T1000 (cell line): ENCODE measurements around the gene EYA2.
"Not testable (repeated sequence)": the region's sequence is repeated elsewhere in the genome, so short reads cannot be mapped to it uniquely, and the experiment has no call there.

Experiments
- DNase-seq: peaks from one replicate; lab custom pipeline; 2025; ENCODE audit warnings: mixed read lengths; lab: John Stamatoyannopoulos, UW

The EYA2 gene

DNA sequence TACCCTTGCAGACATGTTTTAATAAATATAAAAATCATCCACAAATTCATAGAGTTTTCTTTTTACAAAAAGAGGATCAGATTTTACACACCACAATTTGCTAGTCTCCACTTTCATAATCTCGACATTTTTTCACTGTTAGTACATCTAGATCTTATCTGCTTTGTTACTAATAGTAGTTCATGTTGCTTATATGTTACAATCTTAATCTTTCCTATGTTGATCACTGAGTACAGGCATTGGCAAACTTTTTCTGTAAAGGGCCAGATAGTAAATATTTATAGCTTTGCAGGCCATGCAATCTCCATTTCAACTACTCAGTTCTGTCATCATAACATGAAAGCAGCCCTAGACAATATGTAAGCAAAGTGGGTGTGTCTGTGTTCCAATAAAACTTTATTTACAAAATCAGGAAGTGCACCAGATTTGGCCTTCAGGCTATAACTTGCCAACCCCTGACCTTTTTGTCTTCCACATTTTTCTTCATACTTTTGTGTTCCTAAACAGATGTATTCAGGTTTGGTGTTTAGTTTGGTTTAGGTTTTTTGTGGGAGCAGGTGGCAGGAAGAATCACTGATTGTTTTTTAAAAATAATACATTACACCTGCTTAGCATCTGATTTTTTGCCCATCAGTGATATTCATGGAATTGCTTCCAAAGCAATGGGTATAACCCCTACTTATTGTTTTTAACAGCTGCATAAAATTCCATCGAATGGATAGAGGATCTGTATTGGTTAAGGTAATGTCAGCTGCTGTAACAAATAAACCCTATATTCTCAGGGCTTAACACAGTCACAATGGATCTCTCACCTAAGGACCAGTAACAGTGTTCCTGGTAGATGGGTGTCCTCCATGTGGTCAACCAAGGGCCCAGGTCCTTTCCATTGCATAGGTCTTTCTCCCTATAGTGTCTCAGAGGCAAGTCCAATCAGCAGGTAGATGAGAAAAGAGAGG is 61.2 kb downstream of the EYA2 start:
- no peak for DNase-seq

DNA sequence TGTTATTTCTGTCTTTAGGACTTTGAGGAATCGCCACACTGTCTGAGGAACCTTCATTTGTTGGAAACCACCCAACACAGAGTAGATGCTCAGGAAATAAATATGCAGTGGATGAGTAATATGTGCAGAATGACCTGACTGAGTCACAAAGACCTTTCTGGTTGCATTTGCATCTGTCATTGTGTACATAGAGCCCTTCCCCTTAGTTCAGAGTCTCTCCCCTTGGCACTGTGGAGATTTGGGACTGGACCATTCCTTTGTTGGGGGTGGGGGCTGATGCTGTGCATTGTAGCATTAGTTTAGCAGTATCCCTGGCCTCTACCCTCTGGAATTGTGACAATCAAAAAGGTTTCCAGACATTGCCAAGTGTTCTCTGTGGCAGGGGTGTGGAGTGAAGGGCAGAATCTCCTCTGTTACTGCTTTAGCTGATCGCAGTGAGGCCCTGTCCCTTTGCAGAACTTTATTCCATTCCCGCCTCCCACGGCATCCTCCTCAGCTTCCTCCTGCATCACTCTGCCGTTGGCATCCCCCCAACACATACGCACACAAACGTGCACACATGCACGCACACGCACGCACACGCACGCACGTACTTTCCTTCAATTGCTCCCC is 64.5 kb downstream of the EYA2 start:
- peak; percentile 83 for DNase-seq

DNA sequence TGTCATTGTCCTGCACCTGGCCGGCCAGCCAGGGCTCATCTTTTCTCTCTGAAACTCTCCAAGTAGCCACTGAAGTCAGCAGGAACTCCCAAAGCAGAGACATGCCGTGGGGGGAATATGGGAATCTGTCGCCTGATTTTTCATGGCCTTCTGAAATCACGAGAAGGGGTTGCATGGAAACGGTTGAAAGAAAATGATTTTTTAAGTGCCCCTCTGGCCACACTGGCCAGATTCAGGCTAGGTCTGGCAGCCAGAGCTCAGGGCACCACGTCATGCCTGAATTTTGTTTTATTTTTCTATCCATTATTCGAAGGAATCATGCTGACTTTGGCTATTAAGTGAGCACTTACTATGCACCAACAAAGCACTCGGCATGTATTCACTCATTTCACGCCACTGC is 65.2 kb downstream of the EYA2 start:
- DNase-seq = no peak

DNA sequence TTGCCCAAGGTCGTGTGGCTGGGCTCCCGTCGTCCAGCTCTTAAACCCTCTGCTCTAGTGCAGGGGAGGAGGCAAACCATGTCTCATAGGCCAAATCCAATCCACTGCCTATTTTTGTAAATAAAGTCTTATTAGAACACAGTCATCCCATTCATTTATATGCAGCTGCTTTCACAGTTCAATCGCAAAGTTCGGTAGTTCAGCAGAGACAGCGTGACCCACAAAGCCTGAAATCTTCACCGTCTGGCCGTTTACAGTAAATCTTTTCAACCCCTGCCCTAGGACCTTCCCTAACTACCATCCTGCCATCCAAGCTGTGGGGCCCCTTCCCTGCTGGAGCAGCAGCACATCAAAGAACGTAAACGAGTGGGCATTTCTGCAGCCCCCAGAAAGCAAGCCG is 65.9 kb downstream of the EYA2 start:
- DNase-seq = no peak

DNA sequence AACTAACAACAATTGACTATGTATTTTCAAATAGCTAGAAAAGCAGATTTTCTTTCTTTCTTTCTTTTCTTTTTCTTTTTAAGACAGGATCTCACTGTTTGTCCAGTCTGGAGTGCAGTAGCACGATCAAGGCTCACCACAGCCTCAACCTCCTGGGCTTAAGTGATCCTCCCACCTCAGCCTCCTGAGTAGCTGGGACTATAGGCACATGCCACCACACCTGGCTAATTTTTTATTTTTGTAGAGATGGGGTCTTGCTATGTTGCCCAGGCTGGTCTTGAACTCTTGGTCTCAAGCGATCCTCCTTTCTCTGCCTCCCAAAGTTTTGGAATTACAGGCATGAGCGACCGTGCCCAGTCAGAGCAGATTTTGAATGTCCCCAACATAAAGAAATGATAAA is 67.3 kb downstream of the EYA2 start:
- DNase-seq = not testable (repeated sequence)

DNA sequence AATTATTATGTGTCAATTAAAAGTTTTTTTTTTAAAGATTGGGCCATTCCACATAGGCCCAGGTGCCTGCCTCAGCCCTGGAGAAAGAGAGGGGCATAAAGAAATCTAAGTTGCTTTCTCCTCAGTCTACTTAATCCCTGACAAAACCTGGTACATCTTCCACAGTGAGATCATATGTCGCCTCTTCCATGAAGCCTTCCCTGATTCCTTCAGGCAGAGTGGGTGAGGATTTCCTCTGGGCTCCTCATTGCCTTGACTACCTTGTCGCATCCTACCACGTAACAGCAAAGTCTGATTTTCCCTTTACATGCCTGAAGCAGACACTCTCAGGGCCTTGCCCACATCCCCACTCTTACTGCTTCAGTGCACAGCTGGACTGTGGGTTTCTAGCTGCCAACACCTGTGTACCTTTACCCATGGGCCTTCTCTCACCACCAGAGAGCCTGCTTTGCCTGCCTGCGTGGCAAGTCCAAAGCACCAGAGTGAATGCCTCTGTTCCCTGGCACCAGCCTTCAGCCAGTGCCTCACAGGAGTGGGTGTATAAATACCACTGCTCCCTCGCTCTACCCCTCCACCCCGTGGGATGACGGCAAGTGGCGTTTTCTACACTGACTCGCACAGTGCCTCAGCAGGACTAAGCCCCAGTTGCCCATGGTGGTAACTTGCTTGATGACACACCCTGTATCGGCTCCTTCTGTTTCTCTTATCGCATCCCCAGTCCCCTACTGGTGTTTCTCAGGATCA is 68.0 kb downstream of the EYA2 start:
- DNase-seq = no peak

DNA sequence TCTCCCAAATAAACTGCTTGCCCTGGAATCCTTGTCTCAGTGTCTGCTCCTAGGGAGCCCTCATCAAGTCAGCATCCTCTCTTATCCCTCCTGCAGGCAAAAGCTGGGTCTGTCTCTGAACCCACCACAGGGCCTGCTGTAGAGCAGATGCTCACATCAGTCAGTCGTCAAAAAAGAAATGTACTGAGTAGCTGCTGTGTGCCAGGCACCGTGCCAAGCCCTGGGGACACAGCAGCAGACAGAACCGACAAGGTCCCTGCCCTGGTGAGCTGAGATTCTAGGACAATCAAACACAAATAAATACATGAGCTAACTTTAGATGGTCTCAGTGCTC is 68.5 kb downstream of the EYA2 start:
- no peak for DNase-seq

DNA sequence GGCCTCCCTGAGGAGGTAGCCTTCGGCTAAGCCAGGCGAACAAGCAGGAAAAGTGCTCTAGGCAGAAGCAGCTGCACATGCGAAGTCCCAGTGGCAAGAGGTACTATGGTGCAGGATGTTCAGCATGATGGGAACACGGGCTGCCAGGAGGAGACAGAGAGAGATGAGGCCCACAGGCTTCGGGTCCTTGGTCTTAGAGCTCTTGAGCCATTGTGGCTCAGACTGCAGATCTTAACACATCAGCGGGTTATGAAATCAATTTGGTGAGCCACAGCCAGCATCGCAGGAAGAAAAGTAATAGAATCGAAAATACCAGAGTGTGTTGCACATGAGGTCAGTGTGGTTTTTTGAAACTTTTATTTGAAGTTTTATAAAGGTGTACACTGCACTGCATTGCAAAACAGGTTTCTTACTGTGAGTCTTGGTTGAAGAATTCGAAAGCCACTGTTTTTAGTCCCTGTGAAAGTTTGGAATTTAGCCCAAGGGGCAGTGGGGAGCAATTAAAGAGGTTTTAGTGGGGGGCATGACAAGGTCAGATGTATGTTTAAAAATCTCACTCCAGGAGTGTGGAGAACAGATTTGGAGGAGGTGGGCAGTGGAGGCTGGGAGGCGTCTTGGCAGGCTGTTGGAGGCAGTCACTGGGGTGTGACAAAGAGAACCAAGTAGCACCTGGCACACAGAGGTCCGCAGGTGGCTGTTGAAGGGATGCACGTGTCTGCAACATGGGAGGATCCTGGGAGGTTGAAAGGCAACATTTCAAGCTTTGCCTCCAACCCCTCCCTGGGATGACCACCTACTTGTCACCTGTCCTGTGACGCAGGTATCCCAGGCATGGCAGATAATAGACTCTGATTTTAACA is 69.3 kb downstream of the EYA2 start:
- no peak for DNase-seq

DNA sequence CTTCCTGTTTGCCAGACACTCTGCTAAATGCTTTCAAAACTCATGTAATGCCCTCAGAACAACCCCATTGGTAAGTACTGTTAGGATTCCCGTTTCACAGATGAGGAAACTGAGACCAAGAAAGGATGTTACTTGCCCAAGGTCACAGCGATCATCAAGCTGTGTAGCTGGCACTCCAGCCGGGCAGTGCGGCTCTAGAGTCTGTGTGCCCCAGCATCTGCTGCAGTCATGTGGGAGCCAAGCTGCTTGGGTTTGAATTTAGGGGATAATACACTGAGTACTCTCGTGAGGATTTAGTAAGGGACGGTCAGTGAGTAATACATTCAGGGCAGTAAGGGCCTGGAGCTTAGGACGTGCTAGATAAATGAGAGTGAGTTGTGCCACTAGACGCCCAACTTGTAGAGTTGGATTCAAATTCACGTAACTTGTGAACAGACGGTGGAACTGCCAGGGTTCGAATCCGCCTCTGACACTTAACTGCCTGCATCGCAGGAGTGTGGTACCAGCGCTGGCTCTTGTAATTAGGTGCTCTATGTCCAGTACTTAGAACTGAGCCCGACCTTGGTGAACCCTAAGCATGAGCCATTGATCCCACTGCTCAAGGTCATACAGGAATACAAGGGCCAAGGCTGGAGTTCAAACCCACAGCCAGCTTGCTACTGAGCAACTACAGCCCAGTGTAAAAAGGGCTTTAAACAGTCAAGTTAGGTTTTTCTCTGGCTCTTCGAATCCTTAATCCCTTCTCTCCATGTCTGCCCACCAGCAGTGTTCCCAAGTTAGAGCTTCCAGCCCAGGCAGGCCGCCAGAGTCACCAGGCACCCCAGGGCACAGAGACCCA is 70.2 kb downstream of the EYA2 start:
- DNase-seq = no peak

DNA sequence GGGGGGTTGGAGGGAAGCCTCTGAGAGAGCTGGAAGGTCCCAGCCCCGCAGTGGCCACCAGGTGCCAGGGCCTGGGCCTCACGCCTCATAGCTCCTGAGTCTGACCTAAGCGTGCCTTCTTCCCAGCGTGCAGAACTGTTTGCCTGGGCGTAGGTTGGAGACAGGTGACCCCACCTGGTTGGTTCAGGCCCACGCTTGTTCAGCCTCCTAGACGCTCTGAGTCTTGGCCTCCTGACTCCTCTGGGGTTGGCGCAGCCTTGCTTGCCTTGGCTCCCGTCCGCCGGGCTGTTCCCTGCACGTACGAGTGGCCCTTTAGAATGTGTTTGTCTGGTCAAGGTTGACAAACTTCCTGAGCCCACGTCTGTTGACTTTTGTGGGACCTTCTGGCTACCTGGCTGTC is 70.8 kb downstream of the EYA2 start:
- no peak for DNase-seq

DNA sequence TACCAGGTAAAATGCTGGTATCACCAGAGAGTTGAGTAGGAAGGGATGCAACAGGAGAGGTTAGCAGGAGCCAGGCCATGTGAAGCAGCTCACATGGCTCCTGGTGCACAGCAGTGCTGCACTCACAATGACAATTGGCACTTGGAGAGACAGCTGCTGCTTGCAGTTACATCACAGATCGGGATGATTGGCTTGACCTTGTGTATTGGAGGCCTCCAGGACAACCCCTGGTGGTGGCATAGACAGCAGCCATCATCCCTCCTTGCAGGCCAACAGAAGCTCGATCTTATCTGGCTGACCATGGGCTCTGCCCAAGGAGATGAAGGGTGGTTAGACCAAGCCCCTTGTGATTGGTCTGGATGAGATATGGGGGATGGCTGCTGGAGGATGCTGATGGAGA is 73.0 kb downstream of the EYA2 start:
- DNase-seq = no peak

DNA sequence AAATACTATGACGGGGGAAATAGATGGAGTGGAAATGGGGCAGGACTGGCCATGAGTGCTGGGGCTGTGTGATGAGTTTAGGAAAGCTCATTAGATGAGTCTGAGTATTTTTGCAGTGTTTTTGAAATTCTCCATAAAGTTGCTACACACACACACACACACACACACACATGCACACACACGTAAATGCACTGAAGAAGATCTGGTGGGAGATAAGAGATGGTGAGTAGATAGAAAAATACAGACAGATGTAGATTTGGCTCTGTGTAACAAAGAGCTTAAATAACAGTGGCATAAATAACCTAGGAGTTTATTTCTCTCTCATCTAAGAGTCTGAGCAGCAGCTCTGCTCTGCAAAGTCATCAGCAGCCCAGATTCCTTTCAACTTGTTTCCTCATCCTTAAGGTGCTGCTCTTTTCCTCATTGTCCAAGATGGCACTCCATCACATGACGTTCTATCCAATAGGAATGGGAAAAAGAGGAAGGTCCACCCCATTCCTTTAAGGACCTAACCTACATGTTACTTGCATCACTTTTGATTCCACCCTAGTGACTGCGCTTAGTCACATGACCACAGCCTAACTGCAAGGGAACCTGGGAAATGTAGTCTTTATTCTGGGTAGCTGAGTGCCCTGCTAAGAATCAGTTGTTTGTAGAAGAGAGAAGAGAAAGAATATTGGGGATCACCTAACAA is 76.4 kb downstream of the EYA2 start:
- DNase-seq = peak; percentile 41

DNA sequence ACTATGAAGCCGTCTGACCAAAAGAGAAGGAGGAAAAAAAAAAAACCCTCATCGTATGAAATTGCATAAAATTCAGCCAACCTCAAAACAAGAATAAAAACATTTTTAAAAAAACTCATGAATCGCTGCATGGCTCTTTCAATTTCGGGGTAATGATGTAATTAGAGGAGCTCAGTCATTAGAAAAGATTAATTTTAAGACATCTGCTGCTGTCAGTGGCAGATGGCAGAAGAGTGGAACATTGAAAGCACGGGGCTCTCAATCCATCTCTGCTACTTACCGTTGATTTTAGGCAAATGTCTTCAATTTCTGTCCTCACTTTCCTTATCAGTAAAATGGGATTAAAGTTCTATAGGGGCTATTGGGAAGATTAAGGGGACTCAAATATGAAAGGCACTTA is 79.1 kb downstream of the EYA2 start:
- DNase-seq = no peak

DNA sequence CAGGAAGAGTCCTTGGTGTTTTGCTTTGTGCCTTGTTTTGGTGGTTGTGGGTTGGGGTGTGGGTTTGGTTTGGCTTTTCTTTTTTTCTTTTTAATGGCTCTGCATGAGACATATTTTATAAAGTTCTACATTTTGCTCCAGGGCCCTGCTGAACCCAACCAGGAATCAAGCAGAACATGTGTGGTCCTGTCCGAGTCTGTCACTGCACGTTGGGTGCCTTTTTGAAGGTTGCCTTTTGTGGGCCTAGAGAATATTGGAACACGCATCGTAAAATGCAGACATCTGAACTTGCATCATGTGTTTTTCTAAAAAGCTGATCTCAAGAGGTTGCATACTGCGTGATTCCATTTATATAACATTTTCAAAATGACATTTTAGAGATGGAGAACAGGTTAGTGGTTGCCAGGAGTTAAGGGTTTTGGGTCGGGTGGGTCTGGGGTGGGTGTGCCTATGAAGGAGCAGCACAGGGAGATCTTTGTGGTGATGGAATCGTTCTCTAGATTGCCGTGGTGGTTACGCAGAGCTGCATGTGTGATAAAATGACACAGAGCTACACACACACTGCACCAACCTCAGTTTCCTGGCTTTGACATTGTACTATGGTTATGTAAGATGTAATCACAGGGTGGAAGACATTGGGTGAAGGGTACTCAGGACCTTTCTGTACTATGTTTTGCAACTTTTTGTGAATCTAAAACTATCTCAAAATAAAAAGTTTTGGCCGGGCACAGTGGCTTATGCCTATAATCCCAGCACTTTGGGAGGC is 80.2 kb downstream of the EYA2 start:
- no peak for DNase-seq

DNA sequence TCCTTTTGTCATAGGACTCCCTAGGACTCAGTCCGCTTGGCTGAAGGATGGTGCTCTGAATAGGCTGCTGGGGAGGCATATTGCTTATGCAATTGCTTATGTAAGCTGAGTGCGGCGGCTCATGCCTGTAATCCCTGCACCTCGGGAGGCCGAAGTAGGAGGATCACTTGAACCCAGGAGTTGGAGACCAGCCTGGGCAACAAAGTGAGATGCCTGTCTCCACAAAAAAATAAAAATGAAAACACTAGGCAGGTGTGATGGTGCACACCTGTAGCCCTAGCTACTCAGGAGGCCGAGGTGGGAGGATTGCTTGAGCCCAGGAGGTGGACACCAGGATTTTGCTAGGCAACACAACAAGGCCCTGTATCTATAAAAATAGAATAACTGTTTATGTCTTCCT is 81.3 kb downstream of the EYA2 start:
- DNase-seq = no peak

DNA sequence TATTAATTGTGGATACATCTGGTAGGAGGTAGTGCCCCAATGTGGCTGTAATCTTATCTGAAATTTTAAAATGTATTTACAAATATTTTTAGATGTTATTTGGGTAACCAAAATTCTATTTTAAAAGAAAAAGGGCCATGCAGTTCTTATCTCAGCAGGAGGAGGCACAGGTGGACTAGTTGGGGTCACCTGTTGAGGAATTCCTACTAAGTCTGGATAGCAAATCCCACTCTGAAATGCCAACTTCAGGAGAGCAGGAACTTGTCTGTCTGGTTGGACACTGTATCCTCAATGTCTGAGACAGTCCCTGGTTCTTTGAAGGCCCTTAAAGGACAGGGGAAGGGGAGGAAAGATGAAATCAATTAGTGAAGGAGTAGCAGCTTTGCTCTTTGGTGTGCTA is 82.6 kb downstream of the EYA2 start:
- DNase-seq = no peak

DNA sequence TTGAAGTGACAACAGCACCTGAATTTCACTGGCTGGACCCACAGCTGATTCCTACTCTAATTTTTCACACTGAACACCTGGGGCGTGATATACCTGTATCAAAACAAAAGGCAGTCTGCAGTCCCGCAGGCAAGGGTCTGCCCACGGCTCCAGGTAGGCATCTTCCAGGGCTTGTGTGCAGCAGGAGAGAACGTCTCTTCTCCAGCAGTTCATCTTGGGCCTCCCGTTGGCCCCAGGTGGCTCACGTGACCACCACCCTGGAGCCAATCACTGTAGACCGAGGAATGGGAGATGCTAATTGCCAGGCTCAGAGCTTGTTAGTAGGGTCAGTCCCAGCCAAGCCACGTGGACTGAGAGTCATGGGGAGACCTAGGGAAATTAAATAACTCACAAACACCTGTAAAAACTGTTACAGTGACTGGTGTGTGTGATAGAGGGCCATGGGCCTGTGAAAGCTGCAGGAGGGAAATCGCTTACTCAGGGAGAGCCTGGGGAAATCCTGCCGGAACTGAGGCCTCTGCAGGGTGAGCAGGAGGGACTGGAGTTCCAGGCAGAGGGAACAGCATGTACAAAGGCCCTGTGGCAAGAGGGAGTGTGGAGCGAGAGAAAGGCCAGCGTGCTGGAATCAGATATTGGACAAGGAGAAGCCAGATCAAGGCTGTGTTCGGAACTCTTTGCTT is 83.4 kb downstream of the EYA2 start:
- DNase-seq = no peak

DNA sequence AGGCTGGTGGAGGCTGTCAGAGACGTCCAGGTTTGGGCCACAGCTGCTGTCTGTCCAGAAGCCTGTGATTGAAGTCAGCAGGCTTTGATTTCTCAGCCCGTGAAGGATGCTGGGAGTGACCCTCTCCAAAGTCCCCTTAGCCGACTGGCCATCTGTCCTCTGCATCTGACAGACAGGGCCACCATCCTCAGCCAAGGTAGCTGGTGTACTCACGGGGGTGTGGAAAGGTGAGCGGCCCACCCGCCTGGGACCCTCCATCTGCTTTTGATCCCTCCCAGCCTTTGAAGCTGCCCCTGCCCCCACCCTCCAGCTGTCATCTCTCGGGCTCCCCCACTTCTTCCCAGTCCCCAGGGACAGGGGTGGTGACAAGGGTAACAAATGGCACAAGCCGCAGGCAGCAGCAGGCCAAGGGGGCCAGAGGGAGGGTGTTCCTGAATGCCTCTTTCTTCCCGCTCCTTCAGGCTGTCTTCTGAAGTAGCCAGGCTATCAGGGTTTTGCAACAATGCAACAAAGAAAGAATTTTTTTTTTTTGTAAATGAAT is 84.4 kb downstream of the EYA2 start:
- no peak for DNase-seq
